WERI-Rb-1 (cell line): ENCODE measurements around the gene ARFIP1.
"Not testable (repeated sequence)": the region's sequence is repeated elsewhere in the genome, so short reads cannot be mapped to it uniquely, and the experiment has no call there.

Experiments used
- DNase-seq: peaks from one replicate; pipeline ENCODE4 v3.0.0-alpha.2; 2020
- H3K27ac ChIP-seq: fragments of 250-450 bp; sonication (Bioruptor Pico); 2 replicates; pipeline ENCODE4 v1.5.1; 2020; ENCODE audit warnings: mild to moderate bottlenecking, moderate library complexity
- H3K27me3 ChIP-seq: fragments of 250-450 bp; sonication (Bioruptor Pico); 2 replicates; pipeline ENCODE4 v1.5.1; 2021; ENCODE audit warnings: mild to moderate bottlenecking, low read depth, moderate library complexity; ENCODE audit not compliant: insufficient read depth, severe bottlenecking
- H3K36me3 ChIP-seq: fragments of 250-450 bp; sonication (Bioruptor Pico); 2 replicates; pipeline ENCODE4 v1.5.1; 2020; ENCODE audit warnings: mild to moderate bottlenecking, moderate library complexity
- H3K4me3 ChIP-seq: 2 replicates; pipeline ENCODE4 v1.5.1; 2011; ENCODE audit warnings: low read depth, mild to moderate bottlenecking, control low read depth, low read length
- H3K9me3 ChIP-seq: fragments of 250-450 bp; sonication (Bioruptor Pico); 2 replicates; pipeline ENCODE4 v1.5.1; 2021; ENCODE audit warnings: mild to moderate bottlenecking, moderate library complexity; ENCODE audit not compliant: severe bottlenecking
- CTCF ChIP-seq: IDR thresholded peaks from 2 replicates; pipeline ENCODE4 v1.5.1; 2011; ENCODE audit warnings: low read depth, mild to moderate bottlenecking, control low read depth, inconsistent platforms, low read length

The ARFIP1 gene

GRCh38 chr4:152886201-152886600 lies 106.4 kb downstream of the ARFIP1 start:
- no peak for TF ChIP-seq CTCF
- H3K4me3 ChIP-seq: no peak overlapping the region
- DNase-seq: no peak
- H3K27ac ChIP-seq: no peak overlapping the region
- no peaks in the 10 kb centered on the region for H3K27me3 ChIP-seq
- peaks cover 34% of the 10 kb centered on the region for H3K36me3 ChIP-seq
- no peaks in the 10 kb centered on the region for H3K9me3 ChIP-seq

GRCh38 chr4:152887981-152888380 lies 108.2 kb downstream of the ARFIP1 start:
- no peaks in the 10 kb centered on the region for H3K9me3 ChIP-seq
- no peak for TF ChIP-seq CTCF
- no peak overlapping the region for H3K4me3 ChIP-seq
- H3K36me3 ChIP-seq: peaks cover 42% of the 10 kb centered on the region
- no peaks in the 10 kb centered on the region for H3K27me3 ChIP-seq
- no peak for DNase-seq
- no peak overlapping the region for H3K27ac ChIP-seq

GRCh38 chr4:152892974-152893373 lies 113.2 kb downstream of the ARFIP1 start:
- Histone ChIP-seq H3K27me3 (no peaks in the 10 kb centered on the region), H3K4me3 (no peak overlapping the region), H3K9me3 (no peaks in the 10 kb centered on the region), H3K36me3 (peaks cover 38% of the 10 kb centered on the region), H3K27ac (no peak overlapping the region)
- no peak for TF ChIP-seq CTCF
- DNase-seq: no peak

GRCh38 chr4:152894673-152895072 lies 114.9 kb downstream of the ARFIP1 start:
- no peak for TF ChIP-seq CTCF
- DNase-seq: no peak
- H3K27ac ChIP-seq: no peak overlapping the region

GRCh38 chr4:152896811-152897210 lies 117.1 kb downstream of the ARFIP1 start:
- Histone ChIP-seq H3K4me3 (no peak overlapping the region), H3K9me3 (no peaks in the 10 kb centered on the region), H3K36me3 (peaks cover 10% of the 10 kb centered on the region), H3K27me3 (no peaks in the 10 kb centered on the region), H3K27ac (no peak overlapping the region)
- no peak for TF ChIP-seq CTCF
- DNase-seq: no peak

More at GRCh38 chr4:152894673-152895072, 114.9 kb downstream of the ARFIP1 start:
- Histone ChIP-seq H3K27me3 (no peaks in the 10 kb centered on the region), H3K36me3 (peaks cover 26% of the 10 kb centered on the region), H3K4me3 (no peak overlapping the region), H3K9me3 (no peaks in the 10 kb centered on the region)

- H3K4me3 ChIP-seq, H3K36me3 ChIP-seq, DNase-seq, H3K27me3 ChIP-seq, H3K9me3 ChIP-seq, H3K27ac ChIP-seq: not testable (repeated sequence)
These were observed 118.4 kb downstream of the ARFIP1 start for GRCh38 chr4:152898133-152898532.
